Neural progenitor cell (in vitro differentiated cells): ENCODE measurements around the gene SAT1. TPM values are rescaled to one million over a fixed set of nuclear protein-coding genes. Genes with fewer than 3 reads are reported as not detected.

Experiments used
- DNase-seq: peaks from one replicate; pipeline ENCODE4 v3.0.0-alpha.2; 2016; ENCODE audit warnings: low spot score
- H2AFZ ChIP-seq: fragments of 200-600 bp; sonication (generic); replicated peaks from 2 replicates; pipeline ENCODE4 v1.6.1; 2016; ENCODE audit warnings: antibody characterized with exemption
- H3F3A ChIP-seq: fragments of 200-600 bp; sonication (generic); 2 replicates; pipeline ENCODE4 v1.6.1; 2016; ENCODE audit warnings: antibody characterized with exemption, low read depth
- H3K27ac ChIP-seq: fragments of 200-600 bp; sonication (generic); 2 replicates; pipeline ENCODE4 v1.5.1; 2016; ENCODE audit warnings: mild to moderate bottlenecking
- H3K27me3 ChIP-seq: fragments of 200-600 bp; sonication (generic); 2 replicates; pipeline ENCODE4 v1.6.1; 2016; ENCODE audit warnings: mild to moderate bottlenecking, moderate library complexity
- H3K36me3 ChIP-seq: fragments of 200-600 bp; sonication (generic); 2 replicates; pipeline ENCODE4 v1.5.1; 2016
- H3K4me1 ChIP-seq: fragments of 200-600 bp; sonication (generic); 2 replicates; pipeline ENCODE4 v1.6.1; 2016; ENCODE audit warnings: mixed run types
- H3K4me2 ChIP-seq: fragments of 200-600 bp; sonication (generic); 2 replicates; pipeline ENCODE4 v1.6.1; 2016
- H3K4me3 ChIP-seq: fragments of 200-600 bp; sonication (generic); 2 replicates; pipeline ENCODE4 v1.5.1; 2016
- H3K79me2 ChIP-seq: fragments of 200-600 bp; sonication (generic); 2 replicates; pipeline ENCODE4 v1.6.1; 2016; ENCODE audit warnings: low read depth
- H3K9ac ChIP-seq: fragments of 200-600 bp; sonication (generic); 2 replicates; pipeline ENCODE4 v1.6.1; 2016
- H3K9me3 ChIP-seq: fragments of 200-600 bp; sonication (generic); 2 replicates; pipeline ENCODE4 v1.5.1; 2016; ENCODE audit warnings: low read depth
- H4K20me1 ChIP-seq: fragments of 200-600 bp; sonication (generic); 2 replicates; pipeline ENCODE4 v1.6.1; 2016; ENCODE audit warnings: low read depth
- H3K27ac Mint-ChIP-seq: 3 replicates; pipeline ENCODE4 v1.8.0; 2021; ENCODE audit warnings: mixed read lengths
- H3K27me3 Mint-ChIP-seq: 2 replicates; pipeline ENCODE4 v1.8.0; 2022; ENCODE audit warnings: low read depth, mild to moderate bottlenecking, inconsistent platforms, moderate library complexity, mixed read lengths; ENCODE audit not compliant: insufficient read depth
- H3K36me3 Mint-ChIP-seq: 3 replicates; pipeline ENCODE4 v1.8.0; 2021; ENCODE audit warnings: mixed read lengths
- H3K4me1 Mint-ChIP-seq: 3 replicates; pipeline ENCODE4 v1.8.0; 2021; ENCODE audit warnings: mixed read lengths
- H3K4me3 Mint-ChIP-seq: 3 replicates; pipeline ENCODE4 v1.8.0; 2021; ENCODE audit warnings: mild to moderate bottlenecking, moderate library complexity, mixed read lengths
- H3K9me3 Mint-ChIP-seq: 3 replicates; pipeline ENCODE4 v1.8.0; 2020; ENCODE audit warnings: mixed read lengths
- CTCF ChIP-seq: fragments of 200-600 bp; sonication (generic); IDR thresholded peaks from 2 replicates; pipeline ENCODE4 v1.5.1; 2017; ENCODE audit warnings: antibody characterized with exemption, mild to moderate bottlenecking
- EZH2 ChIP-seq: fragments of 200-600 bp; sonication (generic); IDR thresholded peaks from 2 replicates; pipeline ENCODE4 v1.6.1; 2017; ENCODE audit warnings: antibody characterized with exemption, mild to moderate bottlenecking, moderate library complexity
- EZH2phosphoT487 ChIP-seq: fragments of 200-600 bp; sonication (generic); IDR thresholded peaks from 2 replicates; pipeline ENCODE4 v1.6.1; 2017; ENCODE audit warnings: antibody characterized with exemption
- total RNA-seq: library from RNA; depleted of rRNA; stranded (reverse); fragments of >200 nt; gene quantifications from 2 replicates; pipeline ENCODE4 v1.2.3, GENCODE V29; 2015; ENCODE audit warnings: low replicate concordance

SAT1 gene
- total RNA-seq, 1 donor from 2014 or later, result 168 TPM

- Mint-ChIP-seq H3K9me3 (no peaks in the 10 kb centered on the region), H3K4me1 (no peaks in the 10 kb centered on the region), H3K27me3 (peaks cover 2% of the 10 kb centered on the region), H3K4me3 (no peak overlapping the region), H3K27ac (no peak overlapping the region), H3K36me3 (peaks cover 2% of the 10 kb centered on the region)
- H3K27ac ChIP-seq, result no peak overlapping the region
- no peaks in the 10 kb centered on the region for H3K79me2 ChIP-seq
- H3K4me2 ChIP-seq, result no peak overlapping the region
- H3K4me3 ChIP-seq, result no peak overlapping the region
- no peaks in the 10 kb centered on the region for H4K20me1 ChIP-seq
- TF ChIP-seq EZH2phosphoT487 (no peak), EZH2 (no peak), CTCF (no peak)
- H3K4me1 ChIP-seq, result no peaks in the 10 kb centered on the region
- H3K9me3 ChIP-seq, result no peaks in the 10 kb centered on the region
- H3K36me3 ChIP-seq, result no peaks in the 10 kb centered on the region
- H3K9ac ChIP-seq, result no peak overlapping the region
- DNase-seq, result no peak
- no peaks in the 10 kb centered on the region for H3F3A ChIP-seq
- no peak overlapping the region for H2AFZ ChIP-seq
- H3K27me3 ChIP-seq, result no peaks in the 10 kb centered on the region
Observed at GRCh38 chrX:23776363-23776762, 6.6 kb upstream of the SAT1 start.

GRCh38 chrX:23779025-23779424 is 3.9 kb upstream of the SAT1 start:
- Histone ChIP-seq H3K36me3 (no peaks in the 10 kb centered on the region), H3K9me3 (no peaks in the 10 kb centered on the region), H3K4me1 (peaks cover 4% of the 10 kb centered on the region), H4K20me1 (no peaks in the 10 kb centered on the region), H3K9ac (no peak overlapping the region), H3K4me3 (no peak overlapping the region), H3K27ac (no peak overlapping the region), H3F3A (peaks cover 3% of the 10 kb centered on the region), H3K79me2 (no peaks in the 10 kb centered on the region), H3K27me3 (no peaks in the 10 kb centered on the region), H2AFZ (no peak overlapping the region), H3K4me2 (no peak overlapping the region)
- peaks cover 2% of the 10 kb centered on the region for H3K27me3 Mint-ChIP-seq
- peaks cover 2% of the 10 kb centered on the region for H3K36me3 Mint-ChIP-seq
- H3K9me3 Mint-ChIP-seq, result no peaks in the 10 kb centered on the region
- TF ChIP-seq EZH2phosphoT487 (no peak), EZH2 (no peak), CTCF (no peak)
- no peak overlapping the region for H3K4me3 Mint-ChIP-seq
- peaks cover 3% of the 10 kb centered on the region for H3K4me1 Mint-ChIP-seq
- H3K27ac Mint-ChIP-seq, result no peak overlapping the region
- no peak for DNase-seq

- TF ChIP-seq EZH2 (no peak), EZH2phosphoT487 (no peak), CTCF (no peak)
- Histone ChIP-seq H3K9ac (no peak overlapping the region), H3K4me3 (peak overlapping the region; percentile 86), H4K20me1 (no peaks in the 10 kb centered on the region), H3K27me3 (no peaks in the 10 kb centered on the region), H3K79me2 (no peaks in the 10 kb centered on the region), H3K36me3 (no peaks in the 10 kb centered on the region), H3K27ac (no peak overlapping the region), H3F3A (peaks cover 3% of the 10 kb centered on the region), H3K4me2 (peak overlapping the region; percentile 55), H3K4me1 (peaks cover 6% of the 10 kb centered on the region), H3K9me3 (no peaks in the 10 kb centered on the region), H2AFZ (peak overlapping the region; percentile 92)
- peak overlapping the region; percentile 95 for H3K4me3 Mint-ChIP-seq
- H3K27me3 Mint-ChIP-seq, result peaks cover 2% of the 10 kb centered on the region
- peaks cover 19% of the 10 kb centered on the region for H3K36me3 Mint-ChIP-seq
- no peaks in the 10 kb centered on the region for H3K9me3 Mint-ChIP-seq
- no peak for DNase-seq
- H3K27ac Mint-ChIP-seq, result peak overlapping the region; percentile 70
- peaks cover 24% of the 10 kb centered on the region for H3K4me1 Mint-ChIP-seq
Observed at GRCh38 chrX:23782455-23782854, 518 bp upstream of the SAT1 start.
